HT-29 (cell line): ENCODE data around the gene CPLX3. TPM values are rescaled to one million over a fixed set of nuclear protein-coding genes. Genes with fewer than 3 reads are reported as not detected.
"Not testable (repeated sequence)": the region's sequence is repeated elsewhere in the genome, so short reads cannot be mapped to it uniquely, and the experiment has no call there.

Source experiments
- DNase-seq: peaks from one replicate; pipeline ENCODE4 v3.0.0-alpha.2; 2015; ENCODE audit warnings: low spot score
- total RNA-seq: library from RNA; depleted of rRNA; stranded (reverse); fragments of >200 nt; shearing (Covaris generic); gene quantifications from 2 replicates; pipeline ENCODE4 v1.2.3, GENCODE V29; 2014; rRNA removed

Gene CPLX3
- 0.13 and 0.25 TPM in 2 replicates for total RNA-seq

GRCh38 chr15:74826364-74826819 is at the start of gene CPLX3:
Gene CPLX3 (plus strand): TSS chr15:74826627. CDS start chr15:74826704, 77 bp downstream.
- no peak for DNase-seq

- DNase-seq = no peak
These were observed 49.3 kb upstream of the CPLX3 start for GRCh38 chr15:74776821-74777768.

GRCh38 chr15:74777769-74778598 is 48.4 kb upstream of the CPLX3 start:
- no peak for DNase-seq

- no peak for DNase-seq
These were observed 47.8 kb upstream of the CPLX3 start for GRCh38 chr15:74778599-74778970.

GRCh38 chr15:74779162-74779648 is 47.2 kb upstream of the CPLX3 start:
- no peak for DNase-seq

GRCh38 chr15:74780523-74781430 is 45.6 kb upstream of the CPLX3 start:
- DNase-seq = no peak

GRCh38 chr15:74781431-74782258 is 44.8 kb upstream of the CPLX3 start, which contains the start of gene CSK:
Gene CSK (plus strand): TSS chr15:74782080. CDS start chr15:74798298, 16,218 bp downstream.
- peak; percentile 71 for DNase-seq

GRCh38 chr15:74782259-74783071 is 44.0 kb upstream of the CPLX3 start:
- peak; percentile 28 for DNase-seq

- DNase-seq = peak; percentile 55
These were observed 43.2 kb upstream of the CPLX3 start for GRCh38 chr15:74783072-74783807.

GRCh38 chr15:74783808-74784175 is 42.6 kb upstream of the CPLX3 start:
- no peak for DNase-seq

GRCh38 chr15:74784426-74785193 is 41.8 kb upstream of the CPLX3 start:
- DNase-seq = no peak

- no peak for DNase-seq
These were observed 41.0 kb upstream of the CPLX3 start for GRCh38 chr15:74785194-74786032.

- DNase-seq = not testable (repeated sequence)
These were observed 40.3 kb upstream of the CPLX3 start for GRCh38 chr15:74786081-74786480.

- no peak for DNase-seq
These were observed 39.8 kb upstream of the CPLX3 start for GRCh38 chr15:74786551-74787165.

GRCh38 chr15:74787251-74788041 is 39.0 kb upstream of the CPLX3 start:
- DNase-seq = peak; percentile 80
